AG04449 (cell line): ENCODE results near the gene TMEM62.

Experiments
- CTCF ChIA-PET: fragments of 350-600 bp; formaldehyde crosslinking; extraction: SDS; loops from one replicate; lab custom pipeline; 2021; ENCODE audit warnings: antibody characterized with exemption; lab: Yijun Ruan, JAX
- POLR2A ChIA-PET: fragments of 400-600, 350-600 bp; formaldehyde crosslinking; extraction: SDS; loops from one replicate; lab custom pipeline; 2020; ENCODE audit warnings: antibody characterized with exemption, inconsistent platforms; lab: Yijun Ruan, JAX
- DNase-seq: peaks from one replicate; pipeline ENCODE4 v3.0.0-alpha.2; 2010; ENCODE audit warnings: low read depth, low spot score
- H3K4me3 ChIP-seq: 2 replicates; pipeline ENCODE4 v1.5.1; 2011; ENCODE audit warnings: low read depth, mild to moderate bottlenecking, control low read depth, low read length
- CTCF ChIP-seq: IDR thresholded peaks from one replicate; pipeline ENCODE4 v1.5.1; 2011; ENCODE audit warnings: mild to moderate bottlenecking, moderate library complexity, low read length, control low read depth, inconsistent platforms; ENCODE audit not compliant: insufficient read depth; ENCODE audit errors: missing control alignments

The TMEM62 gene

GRCh38 chr15:43111354-43111753 is 22.0 kb upstream of the TMEM62 start:
- TF ChIP-seq CTCF = no peak
- H3K4me3 ChIP-seq = no peak overlapping the region
- CTCF ChIA-PET = no interaction called here
- POLR2A ChIA-PET = no interaction called here
- no peak for DNase-seq

- CTCF ChIA-PET = interaction anchor here (1.0 kb wide), 1 partner anchor 11 kb away, joined by 3 read pairs; no protein-coding TSS in a partner anchor
Measured at GRCh38 chr15:43118286-43118685, 15.1 kb upstream of the TMEM62 start.

GRCh38 chr15:43118829-43119228 is 14.6 kb upstream of the TMEM62 start:
- POLR2A ChIA-PET = no interaction called here
- CTCF ChIA-PET = interaction anchor here (1.0 kb wide), 1 partner anchor 12 kb away, joined by 3 read pairs; no protein-coding TSS in a partner anchor
- H3K4me3 ChIP-seq = no peak overlapping the region
- DNase-seq = no peak
- no peak for TF ChIP-seq CTCF

More at GRCh38 chr15:43118286-43118685, 15.1 kb upstream of the TMEM62 start:
- no peak for DNase-seq
- TF ChIP-seq CTCF = no peak
- POLR2A ChIA-PET = no interaction called here
- H3K4me3 ChIP-seq = no peak overlapping the region

- H3K4me3 ChIP-seq = no peak overlapping the region
- no peak for TF ChIP-seq CTCF
- ChIA-PET CTCF (interaction anchor here (1.3 kb wide), 1 partner anchor 51 kb away, joined by 4 read pairs; no protein-coding TSS in a partner anchor), POLR2A (no interaction called here)
- DNase-seq = no peak
Measured at GRCh38 chr15:43121863-43122262, 11.5 kb upstream of the TMEM62 start.

GRCh38 chr15:43125100-43125661 is 8.2 kb upstream of the TMEM62 start:
- POLR2A ChIA-PET = no interaction called here
- H3K4me3 ChIP-seq = no peak overlapping the region
- no peak for DNase-seq
- TF ChIP-seq CTCF = no peak
- CTCF ChIA-PET = interaction anchor here (1.7 kb wide), 1 partner anchor 79 kb away, joined by 4 read pairs; no protein-coding TSS in a partner anchor

GRCh38 chr15:43126356-43126755 is 7.0 kb upstream of the TMEM62 start:
- H3K4me3 ChIP-seq = no peak overlapping the region
- TF ChIP-seq CTCF = no peak
- POLR2A ChIA-PET = no interaction called here
- DNase-seq = no peak
- CTCF ChIA-PET = no interaction called here
